Stimulated activated CD8-positive, alpha-beta memory T cell treated with anti-CD3 and anti-CD28 coated beads, Interleukin-15, amount 100 ng/mL, for 24 hours (primary cell): Measurements from ENCODE around the gene NKAIN4.

Source experiments
- DNase-seq: peaks from one replicate; pipeline ENCODE4 v3.0.0-alpha.2; 2020; ENCODE audit warnings: low read depth

NKAIN4 gene

GRCh38 chr20:63190828-63191227, 63.4 kb downstream of the NKAIN4 start:
- DNase-seq: no peak
